ENCODE results near the gene DNAAF8.

DNA sequence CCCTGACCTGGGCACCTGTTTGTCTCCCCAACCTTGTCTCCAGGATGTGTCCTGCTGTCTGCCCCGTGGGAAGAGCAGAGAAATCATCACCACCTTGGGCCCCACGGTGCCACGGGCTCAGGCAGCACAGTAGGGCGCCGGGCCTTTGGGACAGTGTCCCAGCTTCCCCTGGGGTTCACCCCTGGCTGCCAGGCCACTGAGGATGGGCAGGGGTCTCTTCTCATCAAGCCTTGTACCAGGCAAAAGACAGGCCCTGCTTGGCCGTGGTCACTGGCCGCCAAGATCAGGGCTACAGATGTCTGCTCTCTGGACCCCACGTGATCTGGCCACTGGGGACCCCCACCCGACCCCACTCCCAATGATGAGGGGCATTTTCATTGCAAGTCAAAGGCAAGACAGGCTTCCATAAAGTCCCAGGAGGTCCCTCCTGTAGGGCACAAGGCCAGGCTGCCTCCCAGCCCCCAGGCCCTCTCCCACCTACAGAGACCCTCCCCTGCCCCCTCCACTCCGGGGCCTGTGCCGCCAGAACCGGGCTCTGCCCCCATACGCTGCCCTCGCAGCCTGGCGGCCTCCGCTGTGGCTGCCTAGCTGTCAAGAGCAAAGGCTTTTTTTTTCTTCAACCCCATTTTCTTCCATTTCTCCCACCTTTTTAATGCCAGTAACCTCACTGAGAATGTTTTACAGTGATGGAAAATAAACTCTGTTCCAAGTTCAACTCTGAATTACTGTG is 14.5 kb downstream of the DNAAF8 start:
- TF ChIP-seq, protein P1, sequence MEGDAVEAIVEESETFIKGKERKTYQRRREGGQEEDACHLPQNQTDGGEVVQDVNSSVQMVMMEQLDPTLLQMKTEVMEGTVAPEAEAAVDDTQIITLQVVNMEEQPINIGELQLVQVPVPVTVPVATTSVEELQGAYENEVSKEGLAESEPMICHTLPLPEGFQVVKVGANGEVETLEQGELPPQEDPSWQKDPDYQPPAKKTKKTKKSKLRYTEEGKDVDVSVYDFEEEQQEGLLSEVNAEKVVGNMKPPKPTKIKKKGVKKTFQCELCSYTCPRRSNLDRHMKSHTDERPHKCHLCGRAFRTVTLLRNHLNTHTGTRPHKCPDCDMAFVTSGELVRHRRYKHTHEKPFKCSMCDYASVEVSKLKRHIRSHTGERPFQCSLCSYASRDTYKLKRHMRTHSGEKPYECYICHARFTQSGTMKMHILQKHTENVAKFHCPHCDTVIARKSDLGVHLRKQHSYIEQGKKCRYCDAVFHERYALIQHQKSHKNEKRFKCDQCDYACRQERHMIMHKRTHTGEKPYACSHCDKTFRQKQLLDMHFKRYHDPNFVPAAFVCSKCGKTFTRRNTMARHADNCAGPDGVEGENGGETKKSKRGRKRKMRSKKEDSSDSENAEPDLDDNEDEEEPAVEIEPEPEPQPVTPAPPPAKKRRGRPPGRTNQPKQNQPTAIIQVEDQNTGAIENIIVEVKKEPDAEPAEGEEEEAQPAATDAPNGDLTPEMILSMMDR (IDR thresholded peaks at IDR 0.05; ENCODE audit: borderline replicate concordance, extremely low read depth, low read length, poor library complexity, severe bottlenecking), result no peak
- no peak for TF ChIP-seq EZH2 (IDR thresholded peaks at IDR 0.05; ENCODE audit: borderline replicate concordance, low read depth, low read length, severe bottlenecking)

All from DND-41 (cell line).